HepG2 (cell line): ENCODE results near the gene NOTCH2. TPM values are rescaled to one million over a fixed set of nuclear protein-coding genes. Genes with fewer than 3 reads are reported as not detected.

ENCODE experiments used
- ATAC-seq: fragments of 200-7000 bp; cut with Tn5 transposase; 3 replicates; pipeline ENCODE4 v1.9.1; 2020; ENCODE audit warnings: mild to moderate bottlenecking, moderate library complexity
- BruUV-seq: library from RNA; stranded (reverse); fragments of 400-500 nt; replicated peaks from 2 replicates; lab custom pipeline; 2021; lab: Mats Ljungman, UMichigan
- CTCF ChIA-PET: fragments of 300-600 bp; formaldehyde crosslinking; extraction: SDS; loops from one replicate; lab custom pipeline; 2021; ENCODE audit warnings: low total read pairs, inconsistent platforms, low intra/inter-chr PET ratio; lab: Yijun Ruan, JAX
- POLR2A ChIA-PET: fragments of 350-600 bp; sonication (Branson Sonifier 250); formaldehyde crosslinking; loops from one replicate; lab custom pipeline; 2020; ENCODE audit warnings: antibody characterized with exemption, inconsistent platforms; lab: Yijun Ruan, JAX
- DNase-seq: peaks from one replicate; pipeline ENCODE4 v3.0.0-alpha.2; 2015; ENCODE audit warnings: low spot score
- FAIRE-seq: peaks from 3 replicates; lab custom pipeline; 2011; peaks lifted over from hg19 to GRCh38; lab: Jason Lieb, UNC
- H2AFZ ChIP-seq: one replicate; pipeline ENCODE4 v1.6.1; 2011; ENCODE audit warnings: low read length, inconsistent platforms
- H3K27ac ChIP-seq: fragments of 300-600 bp; 3 replicates; pipeline ENCODE4 v1.8.0; 2011; ENCODE audit warnings: mixed run types, mild to moderate bottlenecking, mixed read lengths, low read length, inconsistent platforms; ENCODE audit not compliant: insufficient read depth; ENCODE audit errors: extremely low read length
- H3K27me3 ChIP-seq, 2 experiments: fragments of 200-600 bp in 1 of 2; 2 replicates in 1 of 2; 3 replicates in 1 of 2; pipeline versions ENCODE4 v1.6.0 to v1.8.0; 2011; ENCODE audit warnings: low read length in 2 of 2, mild to moderate bottlenecking in 2 of 2, moderate library complexity in 2 of 2, inconsistent platforms in 1 of 2; ENCODE audit not compliant: insufficient read depth in 2 of 2, control insufficient read depth in 1 of 2
- H3K36me3 ChIP-seq, 2 experiments: fragments of 200-600 bp in 1 of 2; replicated peaks in 1 of 2; 2 replicates in 1 of 2; 3 replicates in 1 of 2; pipeline versions ENCODE4 v1.5.1 to v1.8.0; 2011; ENCODE audit warnings: low read length in 2 of 2, inconsistent platforms in 1 of 2; ENCODE audit not compliant: insufficient read depth in 2 of 2, control insufficient read depth in 1 of 2
- H3K4me1 ChIP-seq: 2 replicates; pipeline ENCODE4 v1.5.1; 2012; ENCODE audit warnings: low read length, inconsistent platforms; ENCODE audit not compliant: insufficient read depth
- H3K4me2 ChIP-seq: 2 replicates; pipeline ENCODE4 v1.6.0; 2011; ENCODE audit warnings: low read depth, low read length, inconsistent platforms
- H3K4me3 ChIP-seq, 3 experiments: fragments of 200-600 bp in 1 of 3; sonication (generic), shearing (Covaris generic) in 1 of 3; replicated peaks in 1 of 3; 2 replicates each; pipeline ENCODE4 v1.5.1; 2011 to 2016; ENCODE audit warnings: low read length in 3 of 3, inconsistent platforms in 2 of 3, low read depth in 2 of 3, mild to moderate bottlenecking in 2 of 3, control low read depth in 1 of 3, mixed read lengths in 1 of 3; ENCODE audit not compliant: insufficient read depth in 1 of 3
- H3K79me2 ChIP-seq: one replicate; pipeline ENCODE4 v1.6.1; 2011; ENCODE audit warnings: low read length, inconsistent platforms; ENCODE audit not compliant: insufficient read depth
- H3K9ac ChIP-seq: 2 replicates; pipeline ENCODE4 v1.6.0; 2011; ENCODE audit warnings: mild to moderate bottlenecking, low read depth, low read length, inconsistent platforms; ENCODE audit not compliant: insufficient read depth
- H3K9me3 ChIP-seq: 2 replicates; pipeline ENCODE4 v1.5.1; 2012; ENCODE audit warnings: mild to moderate bottlenecking, low read length
- H4K20me1 ChIP-seq: 2 replicates; pipeline ENCODE4 v1.6.0; 2011; ENCODE audit warnings: inconsistent platforms, mild to moderate bottlenecking, low read length, moderate library complexity; ENCODE audit not compliant: insufficient read depth
- CTCF ChIP-seq: sonication (generic); formaldehyde crosslinking; IDR thresholded peaks from 2 replicates; pipeline ENCODE4 v1.5.0; 2020; ENCODE audit warnings: mild to moderate bottlenecking, missing genetic modification reagents, moderate library complexity
- FOXC1 ChIP-seq: sonication (generic); formaldehyde crosslinking; IDR thresholded peaks from 2 replicates; pipeline ENCODE4 v1.8.0; 2022; ENCODE audit warnings: mild to moderate bottlenecking, missing genetic modification reagents, borderline replicate concordance
- FOXK1 ChIP-seq: sonication (generic); formaldehyde crosslinking; IDR thresholded peaks from 2 replicates; pipeline ENCODE4 v1.4.0; 2020; ENCODE audit warnings: low read depth, missing genetic modification reagents, borderline replicate concordance
- GATAD1 ChIP-seq: IDR thresholded peaks from 2 replicates; pipeline ENCODE4 v1.6.1; 2016; ENCODE audit warnings: missing genetic modification reagents, missing compliant biosample characterization
- MAFF ChIP-seq: IDR thresholded peaks from 2 replicates; pipeline ENCODE4 v1.6.1; 2011; ENCODE audit warnings: low read depth, low read length, improper control_type of control experiment
- MAX ChIP-seq: IDR thresholded peaks from 2 replicates; pipeline ENCODE4 v1.6.1; 2012; ENCODE audit warnings: inconsistent platforms
- MYC ChIP-seq: sonication (generic); formaldehyde crosslinking; IDR thresholded peaks from 2 replicates; pipeline ENCODE4 v1.9.0; 2021; ENCODE audit warnings: missing genetic modification reagents, borderline replicate concordance
- NFYB ChIP-seq: sonication (generic); formaldehyde crosslinking; IDR thresholded peaks from 2 replicates; pipeline ENCODE4 v1.4.0; 2020; ENCODE audit warnings: missing genetic modification reagents
- SMAD1 ChIP-seq: sonication (generic); formaldehyde crosslinking; IDR thresholded peaks from 2 replicates; pipeline ENCODE4 v1.4.0; 2020; ENCODE audit warnings: missing genetic modification reagents, low read depth, mild to moderate bottlenecking, borderline replicate concordance
- SMC3 ChIP-seq: IDR thresholded peaks from 2 replicates; pipeline ENCODE4 v1.6.1; 2011; ENCODE audit warnings: low read length, improper control_type of control experiment
- STAG1 ChIP-seq: sonication (generic); formaldehyde crosslinking; IDR thresholded peaks from 2 replicates; pipeline ENCODE4 v1.4.0; 2020; ENCODE audit warnings: missing genetic modification reagents
- TEF ChIP-seq: sonication (generic); formaldehyde crosslinking; IDR thresholded peaks from 2 replicates; pipeline ENCODE4 v1.5.0; 2020; ENCODE audit warnings: missing genetic modification reagents
- YY1 ChIP-seq: IDR thresholded peaks from 2 replicates; pipeline ENCODE4 v1.6.1; 2011; ENCODE audit warnings: low read length, low read depth, moderate library complexity, mild to moderate bottlenecking; ENCODE audit not compliant: insufficient read depth, insufficient replicate concordance
- ZBTB21 ChIP-seq: sonication (generic); formaldehyde crosslinking; IDR thresholded peaks from 2 replicates; pipeline ENCODE4 v1.4.0; 2020; ENCODE audit warnings: missing genetic modification reagents
- ZNF280B ChIP-seq: sonication (generic); formaldehyde crosslinking; IDR thresholded peaks from 2 replicates; pipeline ENCODE4 v1.5.0; 2020; ENCODE audit warnings: missing genetic modification reagents, mild to moderate bottlenecking, borderline replicate concordance
- ZNF446 ChIP-seq: sonication (generic); formaldehyde crosslinking; IDR thresholded peaks from 2 replicates; pipeline ENCODE4 v1.5.0; 2020; ENCODE audit warnings: mild to moderate bottlenecking, missing genetic modification reagents
- ZNF567 ChIP-seq: sonication (generic); formaldehyde crosslinking; IDR thresholded peaks from 2 replicates; pipeline ENCODE4 v1.8.1; 2023; ENCODE audit warnings: mild to moderate bottlenecking, missing genetic modification reagents, borderline replicate concordance
- ZNF780A ChIP-seq: sonication (generic); formaldehyde crosslinking; IDR thresholded peaks from 2 replicates; pipeline ENCODE4 v1.8.0; 2022; ENCODE audit warnings: mild to moderate bottlenecking, missing genetic modification reagents, moderate library complexity
- ZNF781 ChIP-seq: sonication (generic); formaldehyde crosslinking; IDR thresholded peaks from 2 replicates; pipeline ENCODE4 v1.5.1; 2020; ENCODE audit warnings: borderline replicate concordance, mild to moderate bottlenecking, missing genetic modification reagents; ENCODE audit errors: not compliant biosample characterization
- WGBS: methylation state at CpG from one replicate; pipeline ENCODE4 v1.1.6; 2017; ENCODE audit warnings: low lambda C conversion rate; 5-methylcytosine and 5-hydroxymethylcytosine counted together
- in situ Hi-C: cut with HindIII; loops from 2 replicates; pipeline ENCODE4 v1.10.0; 2017; ENCODE audit warnings: low pct_unique_long_range_greater_than_20kb; ENCODE audit not compliant: extremely low pct_ligation_motif_present
- intact Hi-C: fragments of 100-400 bp; cut with micrococcal nuclease; formaldehyde crosslinking; loops from one replicate; pipeline ENCODE4 v1.10.0; 2022; ENCODE audit not compliant: unreplicated experiment
- polyA plus RNA-seq, 8 experiments: library from polyadenylated mRNA; depleted of rRNA in 3 of 8; stranded (reverse) in 7 of 8; unstranded in 1 of 8; fragments of >200 nt; fragmentation: Illumina TruSeq in 4 of 8; extraction: Trizol in 4 of 8; gene quantifications; 2 replicates each; pipeline versions ENCODE4 v1.2.1 to v1.2.3, GENCODE V29; 2011 to 2016; ENCODE audit warnings: low read depth in 4 of 8, missing spikeins in 1 of 8, mixed read lengths in 1 of 8; ENCODE audit not compliant: insufficient read depth in 1 of 8
- total RNA-seq, 5 experiments: library from RNA; depleted of rRNA; stranded (reverse); fragments of >200 nt; fragmentation: Illumina TruSeq; extraction: Trizol; gene quantifications; 2 replicates each; pipeline ENCODE4 v1.2.3, GENCODE V29; 2016; ENCODE audit warnings: low read depth in 1 of 5

NOTCH2 gene
- total and polyA plus RNA-seq, 2 of the 13 experiments (the other 11 are each of a cell fraction or from before 2014, with no cell fraction given) = 4.0 to 11.4 TPM

- H3K9me3 ChIP-seq = no peaks in the 10 kb centered on the region
- BruUV-seq = no TSS peak
- H4K20me1 ChIP-seq = no peaks in the 10 kb centered on the region
- ATAC-seq (peak; percentile 91), DNase-seq (peak; percentile 37), FAIRE-seq (peak; percentile 80)
- in situ Hi-C loops = no loop called here
- no peaks in the 10 kb centered on the region for H3K36me3 ChIP-seq
- no peak overlapping the region for H3K4me3 ChIP-seq
- 18% methylated on average over 11 of the region's 11 CpGs for WGBS
- H3K27ac ChIP-seq = no peak overlapping the region
- peaks cover 0 to 9% of the 10 kb centered on the region in 2 experiments; a peak in 3 of 5 replicates for H3K27me3 ChIP-seq
- H2AFZ ChIP-seq = no peak overlapping the region
- no peak overlapping the region for H3K9ac ChIP-seq
- H3K79me2 ChIP-seq = no peaks in the 10 kb centered on the region
- POLR2A ChIA-PET = no interaction called here
- CTCF ChIA-PET = interaction anchor here (1.4 to 2.1 kb wide), 2 partner anchors 81 to 142 kb away, joined by 4 to 11 read pairs; no protein-coding TSS in a partner anchor
- no peak overlapping the region for H3K4me2 ChIP-seq
- intact Hi-C loops = no loop called here
- no peaks in the 10 kb centered on the region for H3K4me1 ChIP-seq
- TF ChIP-seq TEF (CRISPR knock-in tag) (no peak), ZNF280B (no peak), GATAD1 (no peak), ZNF781 (CRISPR knock-in tag) (no peak), ZNF446 (CRISPR knock-in tag) (no peak), NFYB (CRISPR knock-in tag) (no peak), YY1 (no peak), MAX (no peak), ZNF780A (CRISPR knock-in tag) (no peak), ZBTB21 (no peak), MAFF (no peak), CTCF (peak; percentile 80), SMC3 (peak; percentile 78), FOXC1 (no peak), STAG1 (CRISPR knock-in tag) (peak; percentile 72), SMAD1 (CRISPR knock-in tag) (no peak), ZNF567 (no peak), MYC (CRISPR knock-in tag) (no peak), FOXK1 (no peak)
Observed at GRCh38 chr1:119885903-119886783, 183.3 kb downstream of the NOTCH2 start.
